WI38 (cell line): ENCODE results near the gene DUOX2.

Source experiments
- H3K4me3 ChIP-seq: 2 replicates; pipeline ENCODE4 v1.5.1; 2011; ENCODE audit warnings: low read depth, mild to moderate bottlenecking, control low read depth, low read length
- TF ChIP-seq, protein P1 (sequence below): IDR thresholded peaks from 2 replicates; pipeline ENCODE4 v1.5.1; 2012; ENCODE audit warnings: low read depth, mild to moderate bottlenecking, control low read depth, low read length

The DUOX2 gene

DNA sequence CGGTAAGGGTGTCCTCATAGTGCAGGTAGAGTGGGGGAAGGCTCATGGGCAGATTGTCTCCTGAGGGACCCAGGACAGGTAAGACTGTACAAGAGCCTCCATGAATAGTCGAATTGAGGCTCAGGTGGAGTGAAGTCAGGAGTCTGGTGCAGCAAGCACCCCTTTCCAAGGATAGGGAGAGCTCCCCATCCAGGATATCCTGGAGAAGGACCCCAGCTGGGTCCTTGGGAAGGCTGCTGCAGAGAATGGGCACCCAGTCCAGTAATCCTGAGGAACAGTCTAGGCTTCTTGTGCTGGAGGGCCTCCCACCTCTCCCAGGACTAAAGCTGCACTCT lies 746 bp upstream of the DUOX2 start:
- TF ChIP-seq, protein P1, sequence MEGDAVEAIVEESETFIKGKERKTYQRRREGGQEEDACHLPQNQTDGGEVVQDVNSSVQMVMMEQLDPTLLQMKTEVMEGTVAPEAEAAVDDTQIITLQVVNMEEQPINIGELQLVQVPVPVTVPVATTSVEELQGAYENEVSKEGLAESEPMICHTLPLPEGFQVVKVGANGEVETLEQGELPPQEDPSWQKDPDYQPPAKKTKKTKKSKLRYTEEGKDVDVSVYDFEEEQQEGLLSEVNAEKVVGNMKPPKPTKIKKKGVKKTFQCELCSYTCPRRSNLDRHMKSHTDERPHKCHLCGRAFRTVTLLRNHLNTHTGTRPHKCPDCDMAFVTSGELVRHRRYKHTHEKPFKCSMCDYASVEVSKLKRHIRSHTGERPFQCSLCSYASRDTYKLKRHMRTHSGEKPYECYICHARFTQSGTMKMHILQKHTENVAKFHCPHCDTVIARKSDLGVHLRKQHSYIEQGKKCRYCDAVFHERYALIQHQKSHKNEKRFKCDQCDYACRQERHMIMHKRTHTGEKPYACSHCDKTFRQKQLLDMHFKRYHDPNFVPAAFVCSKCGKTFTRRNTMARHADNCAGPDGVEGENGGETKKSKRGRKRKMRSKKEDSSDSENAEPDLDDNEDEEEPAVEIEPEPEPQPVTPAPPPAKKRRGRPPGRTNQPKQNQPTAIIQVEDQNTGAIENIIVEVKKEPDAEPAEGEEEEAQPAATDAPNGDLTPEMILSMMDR, result no peak
- H3K4me3 ChIP-seq, result no peak overlapping the region

DNA sequence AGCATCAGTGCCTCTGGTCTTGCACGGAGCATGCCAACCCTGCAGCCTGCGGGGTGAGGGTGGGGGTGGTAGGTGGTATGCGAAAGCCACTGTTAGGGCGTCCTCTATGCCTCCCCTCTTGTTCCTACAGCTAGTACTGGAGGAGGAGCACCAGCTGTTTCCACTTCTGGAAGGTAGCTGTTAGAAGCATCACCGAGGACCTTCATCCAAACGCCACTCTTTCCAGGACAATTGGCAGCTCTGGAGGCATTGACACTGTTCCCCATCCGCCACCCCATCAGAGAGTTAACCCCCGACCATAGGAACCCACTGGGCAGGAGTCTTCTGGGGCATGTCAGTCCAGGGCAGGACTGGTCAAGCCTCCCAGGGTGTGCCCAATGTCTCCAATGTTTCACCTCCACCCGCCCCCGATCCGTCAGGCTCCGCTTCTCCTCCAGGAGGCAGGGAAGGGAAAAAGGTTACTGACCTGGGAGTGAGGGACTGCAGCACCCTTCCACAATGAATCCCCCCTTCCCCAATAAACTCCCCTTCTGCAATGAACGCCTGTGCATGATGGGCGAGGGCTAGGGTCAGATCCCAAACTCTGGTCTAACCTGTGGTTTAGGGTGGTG lies 487 bp downstream of the DUOX2 start:
- no peak overlapping the region for H3K4me3 ChIP-seq
- TF ChIP-seq, protein P1, result no peak

DNA sequence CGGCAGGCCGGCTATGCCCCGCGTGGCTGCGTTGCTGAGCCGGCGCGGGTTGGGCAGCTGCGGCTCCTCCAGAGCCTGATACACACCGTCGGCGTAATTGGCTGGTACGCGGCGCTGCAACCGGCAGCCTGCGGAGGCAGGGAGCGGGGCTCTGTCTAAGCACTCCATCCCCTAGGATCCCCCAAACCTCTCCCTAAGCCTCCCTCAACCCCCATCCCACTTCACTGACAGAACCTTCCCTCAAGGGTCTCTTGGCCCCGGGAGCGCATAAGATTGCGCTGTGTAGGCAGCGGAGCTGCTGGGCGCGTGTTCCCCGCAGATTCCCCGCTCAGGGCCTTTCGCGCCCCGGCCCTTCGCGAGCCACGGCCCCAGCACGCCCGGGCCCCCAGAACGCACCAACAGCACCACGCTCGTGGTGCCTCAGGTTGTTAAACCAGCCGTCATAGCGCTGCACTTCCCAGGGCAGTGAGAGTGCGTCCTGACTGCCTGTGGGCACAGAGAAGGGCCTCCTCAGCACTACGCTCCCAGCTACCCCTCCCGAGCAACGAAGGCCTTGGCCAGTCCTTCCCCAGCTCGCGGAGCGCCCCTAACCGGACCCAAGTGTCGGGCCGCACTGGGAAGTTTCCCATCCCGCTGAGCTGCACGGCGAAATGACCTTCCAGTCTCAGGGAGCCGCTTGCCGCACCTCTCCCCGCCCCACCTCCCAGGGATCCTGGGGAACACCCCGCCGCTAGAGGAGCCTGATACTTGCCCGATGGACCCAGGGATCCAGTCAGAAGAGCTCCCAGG lies 1.2 kb downstream of the DUOX2 start:
- TF ChIP-seq, protein P1, result no peak
- no peak overlapping the region for H3K4me3 ChIP-seq

DNA sequence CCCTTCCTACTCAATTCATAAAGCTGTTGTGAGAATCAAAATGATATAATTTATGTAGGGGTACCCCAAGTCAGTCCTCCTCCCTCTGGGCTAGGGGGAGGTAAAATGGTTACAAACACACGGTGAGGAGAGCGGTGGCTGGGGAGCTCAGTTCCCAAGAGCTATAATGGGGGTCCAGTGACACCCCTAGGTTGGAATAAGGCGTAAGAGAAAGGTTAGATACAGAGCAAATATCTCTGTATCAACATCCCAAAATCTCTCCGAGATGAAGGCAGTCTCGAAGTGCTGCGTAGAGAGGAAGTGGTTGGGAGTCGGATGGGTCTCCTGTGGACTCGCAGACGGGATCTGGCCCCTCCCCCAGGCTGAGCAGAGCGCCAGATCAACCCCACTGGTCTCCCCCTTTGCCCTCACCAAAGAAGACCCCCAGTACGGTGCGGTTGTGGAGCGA lies 1.8 kb downstream of the DUOX2 start:
- no peak overlapping the region for H3K4me3 ChIP-seq

DNA sequence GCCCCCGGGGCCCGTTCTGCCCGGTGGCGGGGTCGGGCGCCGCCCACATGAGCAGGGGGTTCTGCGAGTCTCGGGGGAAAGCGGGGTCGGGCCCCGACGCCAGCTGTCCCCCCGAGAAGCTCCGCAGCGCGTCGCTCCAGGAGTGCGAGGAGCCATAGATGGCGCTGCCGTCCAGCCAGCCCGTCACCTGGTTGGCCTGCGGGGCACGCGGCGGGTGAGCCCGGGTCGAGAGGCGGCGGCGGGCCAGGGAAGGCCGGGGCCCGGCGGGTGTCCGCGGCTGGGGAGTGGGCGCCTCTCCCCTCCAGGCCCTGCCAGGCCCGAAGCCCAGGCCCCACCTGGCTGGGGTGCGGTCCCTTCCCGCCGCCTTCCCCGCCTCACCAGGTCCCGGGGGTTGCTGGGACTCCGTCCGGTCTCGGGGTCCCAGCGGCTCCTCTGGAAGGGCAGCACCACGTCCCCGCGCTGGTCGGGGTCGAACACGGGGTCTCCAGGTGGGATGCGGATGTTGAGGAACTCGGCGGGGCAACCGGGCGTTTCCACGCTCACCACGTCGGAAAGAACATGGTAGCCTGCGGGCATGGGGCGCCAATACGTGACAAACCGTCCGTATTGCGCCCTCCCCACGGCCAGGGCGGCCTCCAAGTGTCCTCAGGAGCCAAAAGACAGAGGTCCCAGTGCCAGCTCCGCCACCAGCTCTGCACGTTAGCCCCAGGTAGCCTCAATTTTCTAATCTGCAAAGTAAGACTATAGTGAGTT lies 2.4 kb downstream of the DUOX2 start:
- TF ChIP-seq, protein P1, result no peak
- H3K4me3 ChIP-seq, result no peak overlapping the region

More for the DNA sequence above, 1.8 kb downstream of the DUOX2 start:
- TF ChIP-seq, protein P1, result no peak

DNA sequence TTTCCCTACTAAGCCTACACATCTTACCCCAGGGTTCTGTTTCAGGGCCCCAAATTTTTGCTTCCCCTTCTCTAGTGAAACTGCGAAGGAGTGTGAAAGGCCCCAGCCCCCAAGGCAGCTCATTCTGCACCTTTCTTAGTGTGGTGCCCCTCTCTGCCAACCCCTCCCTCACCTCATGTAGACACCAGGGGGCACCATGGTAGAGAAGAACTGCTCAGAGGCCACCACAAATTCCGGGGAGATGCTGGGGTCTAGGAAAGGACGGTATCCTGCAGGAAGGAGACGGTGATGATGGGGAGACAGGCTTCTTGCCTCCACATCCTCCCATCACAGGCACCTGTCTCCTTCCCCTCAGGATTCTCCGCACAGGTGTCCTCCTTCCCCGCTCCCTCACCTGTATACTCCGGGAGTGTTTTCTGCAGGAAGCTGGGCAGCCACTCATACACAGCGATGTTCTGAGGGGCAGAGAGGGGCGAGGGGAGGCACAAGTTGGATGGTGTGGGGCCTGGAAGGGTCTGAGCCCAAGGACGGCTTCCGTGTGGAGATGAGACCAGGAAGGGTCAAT lies 3.6 kb downstream of the DUOX2 start:
- TF ChIP-seq, protein P1, result no peak
- H3K4me3 ChIP-seq, result no peak overlapping the region
